ENCODE data around the gene ATP5F1D. TPM values are rescaled to one million over a fixed set of nuclear protein-coding genes. Genes with fewer than 3 reads are reported as not detected.
A peak's percentile ranks its signal among the peaks of the same experiment; 100 is the strongest.
"Not testable (repeated sequence)": the region's sequence is repeated elsewhere in the genome, so short reads cannot be mapped to it uniquely, and the experiment has no call there.

Gene ATP5F1D
- 69.7 and 75.2 TPM in 2 replicates for polyA plus RNA-seq (2014; cell fraction: cytosol; rRNA removed)
- polyA plus RNA-seq (2014; cell fraction: nucleus; rRNA removed), result 50.9 and 102 TPM in 2 replicates

DNA sequence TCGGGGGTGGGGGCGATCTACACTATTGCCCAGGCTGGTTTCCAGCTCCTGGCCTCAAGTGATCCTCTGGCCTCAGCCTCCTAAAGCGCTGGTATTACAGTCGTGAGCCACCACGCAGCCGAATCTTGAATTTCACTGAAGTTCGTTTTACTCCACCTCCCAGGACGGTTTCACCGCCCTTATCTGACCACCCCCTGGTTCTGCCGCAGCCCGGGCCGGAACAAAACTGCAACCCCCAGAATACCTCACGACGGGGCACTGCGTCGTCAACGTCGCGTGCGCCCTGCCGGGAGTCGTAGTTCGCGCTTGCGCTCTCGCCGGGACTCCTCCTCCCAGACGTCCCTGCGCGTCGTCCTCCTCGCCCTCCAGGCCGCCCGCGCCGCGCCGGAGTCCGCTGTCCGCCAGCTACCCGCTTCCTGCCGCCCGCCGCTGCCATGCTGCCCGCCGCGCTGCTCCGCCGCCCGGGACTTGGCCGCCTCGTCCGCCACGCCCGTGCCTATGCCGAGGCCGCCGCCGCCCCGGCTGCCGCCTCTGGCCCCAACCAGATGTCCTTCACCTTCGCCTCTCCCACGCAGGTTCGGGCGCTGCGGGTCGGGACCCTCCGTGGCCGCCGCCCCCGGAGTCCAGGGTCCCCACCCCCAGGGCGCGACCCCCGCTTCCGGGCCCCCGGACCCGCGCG lies at the start of gene ATP5F1D:
ATP5F1D (plus strand) TSS at position 335 of the 679 bp plus-strand sequence; CDS start at position 435, 100 bp downstream.
- peak; percentile 93 for DNase-seq (ENCODE audit: low spot score)

DNA sequence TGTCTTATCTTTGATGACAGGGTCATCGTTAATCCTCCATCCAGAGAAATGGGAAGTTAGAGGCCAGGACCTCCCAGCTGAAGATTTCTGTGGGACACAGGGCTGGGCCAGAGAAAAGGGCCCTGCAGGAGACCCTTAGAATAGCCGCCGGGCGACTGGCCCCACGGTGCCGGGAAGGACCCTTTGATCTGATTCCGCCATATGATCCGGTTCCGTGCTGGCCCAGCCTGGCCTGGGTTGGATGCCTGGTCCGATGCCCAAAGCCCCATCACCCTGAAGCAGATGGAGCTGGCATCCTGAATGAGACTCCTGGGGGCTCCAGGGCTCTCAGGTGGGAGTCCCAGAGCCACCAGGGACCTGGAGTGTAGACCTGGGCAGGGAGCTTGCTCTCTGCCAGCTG lies 42.0 kb upstream of the ATP5F1D start:
- DNase-seq (ENCODE audit: low spot score), result no peak

DNA sequence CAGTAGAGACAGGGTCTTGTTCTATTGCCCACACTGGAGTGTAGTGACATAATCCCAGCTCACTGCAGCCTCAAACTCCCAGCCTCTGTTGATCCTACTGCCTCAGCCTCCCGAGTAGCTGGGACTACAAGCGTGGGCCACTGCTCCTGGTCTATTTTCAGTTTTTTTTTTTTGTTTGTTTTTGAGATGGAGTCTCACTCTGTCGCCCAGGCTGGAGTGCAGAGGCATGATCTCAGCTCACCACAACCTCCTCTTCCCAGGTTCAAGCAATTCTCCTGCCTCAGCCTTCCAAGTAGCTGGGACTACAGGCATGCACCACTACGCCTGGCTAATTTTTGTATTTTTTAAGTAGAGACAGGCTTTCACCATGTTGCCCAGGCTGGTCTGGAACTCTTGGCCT lies 40.9 kb upstream of the ATP5F1D start:
- DNase-seq (ENCODE audit: low spot score), result not testable (repeated sequence)

DNA sequence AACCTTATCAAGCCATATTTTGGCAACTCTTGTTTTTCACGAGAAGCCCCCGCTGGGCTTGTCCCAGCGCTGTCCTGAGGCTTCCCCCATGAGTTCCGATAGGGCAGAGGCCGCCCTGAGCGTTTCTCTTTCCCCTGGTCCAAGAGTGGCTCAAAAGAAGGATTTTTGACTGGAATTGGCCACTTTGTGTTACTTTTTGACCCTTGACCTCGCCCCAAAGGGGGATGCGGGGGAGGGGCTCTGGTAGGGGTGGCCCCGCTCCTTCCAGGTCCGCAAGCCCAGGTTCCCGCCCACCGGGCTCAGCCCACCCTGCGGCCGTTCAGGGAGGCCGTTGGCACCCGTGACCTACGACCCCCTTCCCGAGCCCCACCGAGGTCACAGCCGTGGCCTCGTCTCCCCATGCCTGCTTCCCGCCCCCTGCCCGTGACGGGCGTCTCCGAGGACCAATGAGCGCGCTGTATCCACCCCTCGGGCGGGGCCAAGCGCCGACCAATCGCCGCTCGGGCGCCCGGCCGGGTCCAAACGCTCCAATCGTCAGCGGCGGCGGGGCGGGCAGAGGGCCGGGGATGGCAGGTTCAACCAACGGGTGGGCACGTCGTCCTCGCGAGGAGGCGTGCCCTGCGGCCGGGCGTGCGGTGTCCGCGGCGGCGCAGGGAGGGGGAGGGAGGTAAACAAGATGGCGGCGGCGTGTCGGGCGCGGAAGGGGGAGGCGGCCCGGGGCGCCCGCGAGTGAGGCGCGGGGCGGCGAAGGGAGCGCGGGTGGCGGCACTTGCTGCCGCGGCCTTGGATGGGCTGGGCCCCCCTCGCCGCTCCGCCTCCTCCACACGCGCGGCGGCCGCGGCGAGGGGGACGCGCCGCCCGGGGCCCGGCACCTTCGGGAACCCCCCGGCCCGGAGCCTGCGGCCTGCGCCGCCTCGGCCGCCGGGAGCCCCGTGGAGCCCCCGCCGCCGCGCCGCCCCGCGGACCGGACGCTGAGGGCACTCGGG lies 36.1 kb upstream of the ATP5F1D start, which contains the start of gene STK11:
STK11 (plus strand) TSS at position 665 of the 986 bp plus-strand sequence. CDS start 1,136 bp downstream, outside the sequence.
- DNase-seq (ENCODE audit: low spot score), result peak; percentile 96

DNA sequence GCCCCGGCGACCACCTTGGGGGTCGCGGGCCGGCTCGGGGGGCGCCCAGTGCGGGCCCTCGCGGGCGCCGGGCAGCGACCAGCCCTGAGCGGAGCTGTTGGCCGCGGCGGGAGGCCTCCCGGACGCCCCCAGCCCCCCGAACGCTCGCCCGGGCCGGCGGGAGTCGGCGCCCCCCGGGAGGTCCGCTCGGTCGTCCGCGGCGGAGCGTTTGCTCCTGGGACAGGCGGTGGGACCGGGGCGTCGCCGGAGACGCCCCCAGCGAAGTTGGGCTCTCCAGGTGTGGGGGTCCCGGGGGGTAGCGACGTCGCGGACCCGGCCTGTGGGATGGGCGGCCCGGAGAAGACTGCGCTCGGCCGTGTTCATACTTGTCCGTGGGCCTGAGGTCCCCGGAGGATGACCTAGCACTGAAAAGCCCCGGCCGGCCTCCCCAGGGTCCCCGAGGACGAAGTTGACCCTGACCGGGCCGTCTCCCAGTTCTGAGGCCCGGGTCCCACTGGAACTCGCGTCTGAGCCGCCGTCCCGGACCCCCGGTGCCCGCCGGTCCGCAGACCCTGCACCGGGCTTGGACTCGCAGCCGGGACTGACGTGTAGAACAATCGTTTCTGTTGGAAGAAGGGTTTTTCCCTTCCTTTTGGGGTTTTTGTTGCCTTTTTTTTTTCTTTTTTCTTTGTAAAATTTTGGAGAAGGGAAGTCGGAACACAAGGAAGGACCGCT lies 35.2 kb upstream of the ATP5F1D start:
- DNase-seq (ENCODE audit: low spot score), result no peak

DNA sequence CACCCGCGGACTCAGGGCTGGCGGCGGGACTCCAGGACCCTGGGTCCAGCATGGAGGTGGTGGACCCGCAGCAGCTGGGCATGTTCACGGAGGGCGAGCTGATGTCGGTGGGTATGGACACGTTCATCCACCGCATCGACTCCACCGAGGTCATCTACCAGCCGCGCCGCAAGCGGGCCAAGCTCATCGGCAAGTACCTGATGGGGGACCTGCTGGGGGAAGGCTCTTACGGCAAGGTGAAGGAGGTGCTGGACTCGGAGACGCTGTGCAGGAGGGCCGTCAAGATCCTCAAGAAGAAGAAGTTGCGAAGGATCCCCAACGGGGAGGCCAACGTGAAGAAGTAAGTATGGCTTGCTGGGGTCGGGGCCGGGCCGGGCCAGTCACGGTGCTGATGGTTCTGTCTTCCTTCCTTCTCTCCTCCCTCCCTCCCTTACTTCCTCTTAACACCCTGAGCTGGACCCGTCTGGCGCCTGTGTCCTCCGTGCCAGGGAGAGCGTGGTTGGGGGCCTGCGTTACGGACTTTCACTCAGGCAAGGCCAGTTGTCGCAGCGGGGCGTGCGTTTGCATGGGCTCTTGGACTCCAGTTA lies 34.6 kb upstream of the ATP5F1D start:
- no peak for DNase-seq (ENCODE audit: low spot score)

DNA sequence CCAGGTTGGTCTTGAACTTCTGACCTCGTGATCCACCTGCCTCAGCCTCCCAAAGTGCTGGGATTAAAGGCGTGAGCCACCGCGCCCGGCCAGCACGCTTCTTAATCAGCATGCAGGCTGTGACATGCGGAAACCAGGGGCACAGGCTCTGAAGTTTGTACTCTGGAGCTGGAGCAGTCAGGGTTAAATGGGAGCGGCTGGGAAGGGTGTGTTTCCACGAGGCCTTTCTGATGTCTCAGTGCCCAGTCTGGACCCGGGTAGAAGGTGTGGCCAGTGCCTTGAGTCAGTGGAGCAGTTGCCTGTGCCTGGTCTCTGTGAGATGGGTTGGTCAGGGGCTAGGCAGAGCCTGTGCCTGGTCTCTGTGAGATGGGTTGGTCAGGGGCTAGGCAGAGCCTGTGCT lies 32.7 kb upstream of the ATP5F1D start:
- DNase-seq (ENCODE audit: low spot score), result not testable (repeated sequence)

DNA sequence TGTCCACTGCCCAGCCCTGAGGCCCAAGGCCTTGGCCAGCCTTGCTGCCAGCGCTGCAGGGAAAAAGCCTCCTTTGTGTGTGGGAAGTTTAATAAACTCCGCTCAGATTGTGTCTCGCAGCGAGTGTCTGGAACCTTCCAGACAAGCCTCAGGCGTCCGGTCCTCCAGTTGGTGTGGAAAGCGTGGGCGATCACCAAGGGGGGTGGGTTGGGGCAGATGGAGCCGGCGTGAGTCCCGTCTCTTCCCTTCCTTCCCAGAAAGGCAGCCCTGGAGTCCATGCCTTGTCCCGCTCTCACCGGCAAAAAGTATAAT lies 31.4 kb upstream of the ATP5F1D start:
- no peak for DNase-seq (ENCODE audit: low spot score)

DNA sequence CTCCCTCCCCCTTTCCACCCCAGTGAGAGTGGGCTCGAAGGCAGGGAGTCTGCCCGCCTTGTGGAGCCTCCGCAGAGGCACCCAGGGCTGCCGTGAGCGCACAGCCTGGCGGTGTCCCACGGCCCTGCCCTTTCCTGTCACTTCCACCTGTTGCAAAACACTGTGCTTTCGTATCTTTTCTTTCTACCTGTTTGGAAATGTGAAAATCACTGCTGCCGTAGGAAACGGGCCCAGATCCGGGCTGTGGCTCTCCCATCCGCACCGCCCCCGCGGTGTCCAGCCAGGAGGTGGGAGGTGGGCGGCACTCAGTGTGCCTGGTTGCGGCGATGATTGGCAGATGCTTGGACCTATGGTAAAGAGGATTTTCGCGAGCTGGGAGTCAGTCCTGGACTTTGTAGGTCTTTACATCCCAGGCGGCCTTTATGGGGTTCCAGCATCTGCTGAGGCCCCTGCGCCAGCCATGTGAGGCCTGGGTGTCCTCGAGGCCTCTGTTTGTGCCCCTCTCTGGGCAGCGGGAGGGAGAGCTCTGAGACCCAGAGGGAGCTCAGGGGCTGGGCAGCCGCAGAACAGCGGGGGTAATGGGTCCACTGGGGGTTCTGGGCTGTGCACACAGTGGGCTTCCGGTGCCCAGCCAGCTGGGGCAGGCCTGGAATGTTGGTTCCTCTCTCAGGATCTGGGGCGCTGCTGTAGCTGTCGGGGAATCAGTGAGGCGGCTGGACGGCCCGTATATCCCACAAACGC lies 29.9 kb upstream of the ATP5F1D start:
- DNase-seq (ENCODE audit: low spot score), result no peak

DNA sequence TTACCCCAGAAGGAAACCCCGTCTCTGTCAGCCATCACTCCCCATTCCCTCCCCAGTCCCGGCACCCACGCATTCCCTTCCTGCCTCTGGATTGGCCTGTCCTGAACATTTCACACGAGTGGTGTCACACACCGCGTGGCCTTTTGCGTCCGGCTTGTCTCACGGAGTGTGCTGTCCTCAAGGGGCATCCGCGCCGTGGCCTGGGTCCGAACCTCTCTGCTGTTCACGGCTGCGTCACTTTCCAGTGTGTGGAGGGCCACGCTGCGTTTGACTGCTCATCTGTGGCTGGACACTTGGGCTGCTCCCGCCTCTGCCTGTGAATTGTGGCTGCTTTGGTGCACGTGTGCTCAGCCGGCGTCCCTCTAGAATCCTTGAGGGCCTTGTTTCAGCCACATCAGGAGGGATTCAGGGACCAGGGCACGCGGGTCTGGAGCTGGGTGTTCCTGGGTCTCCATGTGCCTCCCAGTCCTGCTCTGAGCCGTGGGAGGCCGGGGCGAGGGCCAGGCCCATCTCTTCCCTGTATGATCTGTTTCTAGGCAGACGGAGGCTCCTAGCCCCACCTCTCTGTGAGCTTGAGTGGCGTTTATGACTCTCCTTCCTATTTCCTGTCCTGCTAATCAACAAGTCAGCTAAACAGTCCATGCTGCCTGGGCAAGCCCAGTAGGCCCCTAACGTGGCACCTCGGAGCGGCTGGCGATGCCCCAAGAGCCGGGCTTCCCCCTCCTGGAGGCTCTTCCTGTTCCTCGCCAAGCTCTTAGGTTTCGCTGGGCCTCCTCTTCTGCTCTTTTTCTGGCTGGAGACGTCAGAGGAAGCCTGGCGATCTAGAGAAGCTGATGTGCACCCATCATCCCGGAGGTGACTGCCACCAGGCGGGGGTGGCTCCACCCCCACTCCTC lies 27.9 kb upstream of the ATP5F1D start:
- DNase-seq (ENCODE audit: low spot score), result no peak

DNA sequence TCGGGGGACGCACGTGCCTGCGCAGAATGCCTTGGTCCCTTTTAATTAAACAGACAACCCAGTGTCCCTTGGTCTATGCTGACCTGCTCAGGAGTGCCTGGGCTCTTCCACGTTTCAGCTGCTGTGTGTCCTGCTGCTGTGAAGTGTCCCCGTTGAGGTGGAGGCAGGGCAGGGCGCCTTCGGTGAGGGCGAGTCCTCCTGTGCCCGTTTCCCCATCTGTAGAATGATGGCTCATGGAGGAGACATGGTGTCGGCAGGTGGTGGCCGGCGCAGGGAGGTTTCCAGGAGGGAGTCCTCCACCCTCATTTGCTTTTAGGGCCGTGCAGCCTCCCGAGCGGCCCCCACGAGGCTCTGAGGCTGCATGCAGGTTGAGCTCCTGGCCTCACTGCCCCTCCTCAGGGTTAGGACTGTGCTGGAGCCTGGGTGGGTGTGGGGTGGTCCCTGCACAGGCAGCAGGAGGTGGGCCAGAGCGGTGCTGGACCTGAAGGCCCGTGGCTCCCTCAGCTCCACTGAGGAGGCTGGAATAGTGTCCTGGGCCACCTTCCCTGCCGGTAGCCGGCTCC lies 27.2 kb upstream of the ATP5F1D start:
- DNase-seq (ENCODE audit: low spot score), result no peak

DNA sequence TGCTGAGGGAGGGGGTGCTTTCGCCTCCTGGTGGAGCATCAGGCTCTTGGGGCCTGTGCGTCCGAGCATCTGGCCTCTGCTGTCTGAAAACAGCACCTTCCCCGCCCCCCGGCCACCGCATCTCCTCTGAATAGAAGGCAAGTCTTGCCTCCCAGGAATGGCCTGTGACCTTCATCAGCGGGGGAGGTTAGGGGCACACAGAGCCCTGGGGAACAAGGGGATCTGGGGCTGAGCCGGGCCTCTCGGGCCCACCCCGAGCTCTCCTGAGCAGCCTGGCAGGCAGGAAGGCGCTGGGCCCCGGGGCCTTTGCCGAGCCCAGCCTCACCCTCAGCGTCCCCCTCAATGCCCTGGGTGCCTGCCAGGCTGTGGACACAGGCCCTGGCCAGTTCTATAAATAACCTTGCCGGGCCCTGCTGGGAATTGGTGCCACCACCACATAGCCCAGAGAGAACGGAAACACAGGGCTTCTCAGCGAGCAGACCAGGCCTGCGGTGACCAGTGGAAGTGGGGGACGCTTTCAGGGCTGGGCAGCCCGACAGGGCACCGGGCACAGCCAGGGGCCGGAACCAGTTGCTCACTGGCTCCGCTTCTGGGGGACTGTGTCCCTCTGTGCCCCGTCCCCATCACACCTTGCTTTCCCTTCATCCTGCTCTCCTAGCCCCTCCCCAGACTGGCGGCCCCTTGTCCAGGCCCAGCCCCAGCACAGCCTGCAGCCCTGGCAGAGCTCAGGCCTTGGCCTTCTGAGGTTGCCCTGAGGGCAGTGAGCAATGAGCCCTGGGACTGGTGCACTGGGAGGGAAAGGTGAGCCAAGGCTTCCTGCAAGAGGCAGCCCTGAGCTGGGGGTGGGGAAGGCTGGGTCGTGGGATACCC lies 26.5 kb upstream of the ATP5F1D start:
- no peak for DNase-seq (ENCODE audit: low spot score)

DNA sequence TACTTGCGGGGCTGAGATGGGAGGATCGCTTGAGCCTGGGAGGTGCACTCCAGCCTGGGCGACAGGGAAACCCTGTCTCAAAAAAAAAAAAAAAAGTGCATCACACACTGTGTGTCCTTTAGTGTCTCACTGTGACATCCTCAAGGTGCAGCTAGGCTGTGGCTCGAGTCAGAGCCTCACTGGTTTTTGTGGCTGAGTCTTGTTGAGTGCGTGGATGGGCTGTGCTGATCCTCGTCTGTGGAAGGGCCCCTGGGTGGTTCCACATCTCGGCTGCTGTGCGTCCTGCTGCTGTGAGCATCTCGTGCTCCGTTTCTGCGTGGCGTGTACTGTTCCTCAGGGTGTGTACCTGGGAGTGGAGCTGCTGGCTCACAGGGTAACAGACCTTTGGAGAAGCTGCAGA lies 24.8 kb upstream of the ATP5F1D start:
- DNase-seq (ENCODE audit: low spot score), result no peak

DNA sequence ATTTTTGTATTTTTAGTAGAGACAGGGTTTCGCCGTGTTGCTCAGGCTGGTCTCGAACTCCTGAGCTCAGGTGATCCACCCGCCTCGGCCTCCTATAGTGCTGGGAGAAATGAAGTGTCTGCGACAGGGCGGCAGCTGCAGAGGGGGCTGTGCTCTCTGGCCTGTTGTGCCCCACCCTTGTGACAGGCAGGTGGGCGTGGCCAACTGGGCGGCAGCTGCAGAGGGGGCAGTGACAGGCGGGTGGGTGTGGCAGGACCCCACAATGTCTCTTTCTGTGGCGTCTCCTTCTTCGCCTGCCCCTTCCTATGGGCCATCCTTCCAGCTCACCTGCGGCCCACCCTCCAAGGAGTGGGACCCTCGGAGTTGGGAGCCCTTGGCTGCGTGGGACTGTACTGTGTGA lies 24.2 kb upstream of the ATP5F1D start:
- DNase-seq (ENCODE audit: low spot score), result no peak

DNA sequence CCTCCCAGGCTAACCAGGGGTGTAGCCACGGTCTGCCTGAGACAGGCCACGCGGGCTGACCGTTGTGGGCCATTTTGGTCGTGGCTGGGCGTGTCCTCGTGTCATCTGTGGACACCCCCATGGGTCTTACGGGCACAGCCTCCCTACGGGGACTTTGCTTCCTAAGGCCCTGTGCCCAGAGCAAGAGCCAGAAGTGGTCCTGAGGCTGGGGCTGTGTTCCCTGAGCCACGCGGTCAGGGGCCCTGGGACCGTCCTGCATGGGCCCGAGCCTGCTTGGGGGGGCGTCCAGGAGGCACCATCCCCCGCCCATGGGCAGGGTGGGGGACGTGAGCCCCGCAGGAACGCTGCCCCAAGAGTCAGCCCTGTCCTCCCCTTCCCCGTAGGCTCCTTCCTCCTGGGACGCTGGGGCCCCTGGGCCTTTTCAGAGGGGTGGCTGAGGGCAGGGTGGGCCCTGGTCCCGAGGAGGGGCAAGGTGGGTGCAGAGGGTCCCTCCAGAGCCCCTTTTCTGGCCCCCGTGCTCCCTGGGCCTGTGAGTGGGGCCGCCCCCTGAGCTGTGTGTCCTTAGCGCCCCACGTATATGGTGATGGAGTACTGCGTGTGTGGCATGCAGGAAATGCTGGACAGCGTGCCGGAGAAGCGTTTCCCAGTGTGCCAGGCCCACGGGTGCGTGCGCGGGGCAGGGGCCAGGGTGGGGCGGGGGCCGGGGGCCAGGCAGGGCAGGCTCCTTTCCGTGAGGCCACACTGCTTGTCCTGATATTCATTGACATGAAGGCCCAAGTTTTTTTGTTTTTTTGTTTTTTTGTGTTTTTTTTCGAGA lies 22.6 kb upstream of the ATP5F1D start:
- no peak for DNase-seq (ENCODE audit: low spot score)

DNA sequence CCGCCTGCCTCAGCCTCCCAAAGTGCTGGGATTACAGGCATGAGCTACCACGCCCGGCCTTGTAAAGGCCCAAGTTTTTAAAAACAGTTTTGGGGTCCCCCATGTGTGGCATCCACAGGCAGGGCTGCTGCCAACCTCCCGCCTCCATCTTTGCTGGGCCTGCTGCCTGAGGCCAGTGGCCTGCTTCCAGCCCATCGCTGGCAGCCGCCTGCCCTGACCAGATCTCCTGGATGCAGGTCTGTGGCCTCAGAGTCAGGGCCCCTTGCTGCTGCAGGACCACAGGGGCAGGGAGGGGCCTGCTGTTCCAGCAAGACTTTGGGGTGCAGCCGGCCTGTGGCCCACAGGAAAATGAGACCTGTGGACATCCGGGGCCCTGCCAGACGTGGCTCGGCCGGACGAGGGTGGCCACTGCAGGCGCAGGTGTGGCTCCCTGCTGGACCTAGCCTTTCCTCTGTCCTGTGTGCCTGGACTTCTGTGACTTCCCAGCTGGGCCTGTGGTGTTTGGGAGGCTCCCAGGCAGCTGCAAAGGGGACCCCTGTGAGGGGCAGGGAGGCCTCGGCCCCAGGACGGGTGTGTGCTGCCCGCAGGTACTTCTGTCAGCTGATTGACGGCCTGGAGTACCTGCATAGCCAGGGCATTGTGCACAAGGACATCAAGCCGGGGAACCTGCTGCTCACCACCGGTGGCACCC lies 21.6 kb upstream of the ATP5F1D start:
- DNase-seq (ENCODE audit: low spot score), result no peak

DNA sequence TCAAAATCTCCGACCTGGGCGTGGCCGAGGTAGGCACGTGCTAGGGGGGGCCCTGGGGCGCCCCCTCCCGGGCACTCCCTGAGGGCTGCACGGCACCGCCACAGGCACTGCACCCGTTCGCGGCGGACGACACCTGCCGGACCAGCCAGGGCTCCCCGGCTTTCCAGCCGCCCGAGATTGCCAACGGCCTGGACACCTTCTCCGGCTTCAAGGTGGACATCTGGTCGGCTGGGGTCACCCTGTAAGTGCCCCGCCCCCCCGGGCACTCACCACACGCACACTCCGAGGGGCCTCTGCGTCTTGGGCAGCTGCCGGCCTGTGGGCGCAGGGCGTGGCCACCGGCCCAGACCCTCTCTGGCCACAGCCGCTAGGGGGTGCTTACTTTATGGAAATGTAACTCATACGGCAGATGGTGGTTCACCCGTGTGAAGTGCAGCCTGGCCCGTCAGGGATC lies 21.0 kb upstream of the ATP5F1D start:
- no peak for DNase-seq (ENCODE audit: low spot score)

Measured in SK-N-DZ (cell line).